ENCODE data around the gene UMODL1.

UMODL1 gene

DNA sequence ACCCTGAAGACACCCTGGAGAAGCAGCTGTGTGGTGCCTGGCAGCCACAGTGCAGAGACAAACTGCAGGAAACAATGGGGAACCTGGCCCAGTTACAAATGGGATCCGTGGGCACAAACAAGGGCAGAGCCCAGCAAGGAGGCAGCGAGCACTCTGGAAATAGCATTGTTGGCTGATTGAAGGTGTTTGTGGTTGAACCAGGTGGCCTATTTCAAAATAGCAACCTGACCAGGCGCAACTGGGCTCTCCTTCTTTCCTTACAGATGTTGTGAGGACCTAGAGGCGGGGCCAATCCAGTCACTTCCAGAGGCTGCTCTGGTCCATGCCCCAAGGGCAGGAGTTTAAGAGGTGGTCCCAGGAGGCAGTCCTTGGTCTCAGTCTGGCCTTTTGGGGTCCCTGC, 39.3 kb upstream of the UMODL1 start:
- Histone ChIP-seq H3K36me3 (replicated peaks) (no peaks in the 10 kb centered on the region), H3K4me3 (no peak overlapping the region), H3K9me3 (no peaks in the 10 kb centered on the region), H3K4me1 (no peaks in the 10 kb centered on the region), H3K27me3 (ENCODE audit: low read depth) (no peaks in the 10 kb centered on the region)
- in situ Hi-C loops (cut with MboI; ENCODE audit: low sequenced_read_pairs) = no loop called here
- no peak for DNase-seq (ENCODE audit: low spot score in 2 of 2)

DNA sequence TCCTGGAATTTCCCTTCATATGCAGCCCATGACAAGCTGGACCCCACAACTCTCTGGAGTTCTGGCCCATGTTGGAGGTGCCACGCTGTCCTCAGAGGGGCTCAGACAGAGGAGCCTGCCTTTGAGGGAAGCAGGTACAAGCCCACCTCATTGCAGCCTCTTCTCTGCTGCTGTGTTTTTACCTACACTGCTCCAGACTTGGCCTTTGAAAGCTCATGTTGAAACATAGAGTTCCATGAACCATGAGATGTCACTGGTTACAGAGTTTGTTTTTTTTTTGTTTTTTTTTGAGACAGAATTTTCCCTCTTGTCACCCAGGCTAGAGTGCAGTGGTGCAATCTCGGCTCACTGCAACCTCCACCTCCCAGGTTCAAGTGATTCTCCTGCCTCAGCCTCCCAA, 38.9 kb upstream of the UMODL1 start:
- H3K36me3 ChIP-seq (replicated peaks) = no peaks in the 10 kb centered on the region
- DNase-seq (ENCODE audit: low spot score in 2 of 2) = no peak
- in situ Hi-C loops (cut with MboI; ENCODE audit: low sequenced_read_pairs) = no loop called here
- H3K9me3 ChIP-seq = no peaks in the 10 kb centered on the region
- no peaks in the 10 kb centered on the region for H3K27me3 ChIP-seq (ENCODE audit: low read depth)
- no peaks in the 10 kb centered on the region for H3K4me1 ChIP-seq
- H3K4me3 ChIP-seq = no peak overlapping the region

DNA sequence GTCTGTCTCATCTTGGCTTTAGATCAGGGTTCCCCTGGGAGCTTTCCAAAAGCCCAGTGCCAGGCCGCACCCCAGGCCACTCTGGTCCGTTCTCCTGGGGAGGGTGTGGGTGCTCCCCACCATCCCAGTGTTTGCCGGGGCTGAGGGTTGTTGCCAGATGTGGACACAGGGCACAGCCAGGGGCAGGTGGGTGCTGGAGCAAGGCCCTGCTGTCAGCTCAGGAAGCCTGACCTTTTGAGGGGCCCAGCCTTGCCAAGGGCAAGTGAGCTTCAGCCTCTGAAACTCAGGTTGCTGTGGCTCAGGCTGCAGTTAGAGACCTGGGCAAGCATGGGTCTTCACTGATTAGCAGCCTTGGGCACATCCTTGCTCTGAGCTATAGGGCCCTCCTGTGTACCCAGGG, 38.1 kb upstream of the UMODL1 start:
- no peaks in the 10 kb centered on the region for H3K27me3 ChIP-seq (ENCODE audit: low read depth)
- no peaks in the 10 kb centered on the region for H3K36me3 ChIP-seq (replicated peaks)
- H3K4me3 ChIP-seq = no peak overlapping the region
- no peaks in the 10 kb centered on the region for H3K4me1 ChIP-seq
- DNase-seq (ENCODE audit: low spot score in 2 of 2) = no peak
- in situ Hi-C loops (cut with MboI; ENCODE audit: low sequenced_read_pairs) = no loop called here
- no peaks in the 10 kb centered on the region for H3K9me3 ChIP-seq

DNA sequence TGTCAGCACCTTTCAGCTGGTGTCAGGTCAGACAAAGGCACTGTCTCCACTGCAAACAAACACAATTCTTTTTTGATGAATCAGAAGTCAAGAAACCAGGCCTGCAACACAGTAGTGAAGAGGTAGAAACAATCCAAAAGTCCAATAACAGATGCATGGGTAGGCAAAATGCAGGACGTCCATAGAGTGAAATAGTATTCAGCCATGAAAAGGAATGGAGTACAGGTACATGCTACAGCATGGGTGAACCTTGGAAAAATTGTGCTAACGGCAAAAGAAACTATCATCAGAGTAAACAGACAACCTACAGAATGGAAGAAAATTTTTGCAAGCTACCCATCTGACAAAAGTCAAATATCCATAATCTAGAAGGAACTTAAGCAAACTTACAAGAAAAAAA, 34.8 kb upstream of the UMODL1 start:
- H3K4me1 ChIP-seq = no peaks in the 10 kb centered on the region
- H3K4me3 ChIP-seq = no peak overlapping the region
- no peaks in the 10 kb centered on the region for H3K9me3 ChIP-seq
- no peak for DNase-seq (ENCODE audit: low spot score in 2 of 2)
- no peaks in the 10 kb centered on the region for H3K27me3 ChIP-seq (ENCODE audit: low read depth)
- H3K36me3 ChIP-seq (replicated peaks) = no peaks in the 10 kb centered on the region
- in situ Hi-C loops (cut with MboI; ENCODE audit: low sequenced_read_pairs) = no loop called here

DNA sequence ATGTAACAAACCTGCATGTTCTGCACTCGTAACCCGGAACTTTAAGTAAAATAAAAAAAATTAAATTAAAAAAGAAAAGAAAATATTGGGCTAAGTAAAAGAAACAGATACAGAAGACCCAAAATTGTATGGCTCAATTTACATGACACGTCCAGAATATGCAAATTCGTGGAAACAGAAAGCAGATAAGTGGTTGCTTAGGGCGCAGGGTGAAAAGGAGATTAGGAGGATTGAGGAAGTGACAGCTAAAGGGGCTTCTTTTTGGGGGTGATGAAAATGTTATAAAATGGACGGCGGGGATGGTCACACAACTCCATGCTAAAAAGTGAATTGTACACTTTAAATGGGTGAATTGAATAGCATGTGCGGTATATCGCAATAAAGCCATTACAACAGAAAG, 33.6 kb upstream of the UMODL1 start:
- Histone ChIP-seq H3K4me3 (no peak overlapping the region), H3K27me3 (ENCODE audit: low read depth) (no peaks in the 10 kb centered on the region), H3K9me3 (no peaks in the 10 kb centered on the region), H3K4me1 (no peaks in the 10 kb centered on the region), H3K36me3 (replicated peaks) (no peaks in the 10 kb centered on the region)
- DNase-seq (ENCODE audit: low spot score in 2 of 2) = no peak
- in situ Hi-C loops (cut with MboI; ENCODE audit: low sequenced_read_pairs) = no loop called here

DNA sequence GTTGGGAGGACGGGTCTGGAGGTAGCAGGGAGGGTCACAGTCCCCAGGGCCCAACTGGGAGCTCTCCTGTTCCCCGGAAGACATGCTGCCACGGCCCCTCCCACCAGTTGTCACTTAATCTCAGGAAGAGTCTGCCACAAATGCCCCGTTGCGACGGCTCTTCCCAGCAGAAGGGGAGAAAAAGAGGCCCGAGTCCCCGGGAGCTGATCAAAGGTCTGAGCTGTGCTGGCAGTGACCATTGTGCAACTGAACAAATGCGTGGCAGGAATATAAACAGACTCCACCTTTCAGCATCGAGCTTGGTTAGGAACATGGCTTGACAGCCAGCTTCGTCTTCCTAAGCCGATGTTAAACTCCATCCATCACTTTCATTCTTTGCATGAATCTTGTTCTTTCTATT, 33.2 kb upstream of the UMODL1 start:
- no peak for DNase-seq (ENCODE audit: low spot score in 2 of 2)
- Histone ChIP-seq H3K36me3 (replicated peaks) (no peaks in the 10 kb centered on the region), H3K4me1 (no peaks in the 10 kb centered on the region), H3K9me3 (no peaks in the 10 kb centered on the region), H3K4me3 (no peak overlapping the region), H3K27me3 (ENCODE audit: low read depth) (no peaks in the 10 kb centered on the region)
- in situ Hi-C loops (cut with MboI; ENCODE audit: low sequenced_read_pairs) = no loop called here

DNA sequence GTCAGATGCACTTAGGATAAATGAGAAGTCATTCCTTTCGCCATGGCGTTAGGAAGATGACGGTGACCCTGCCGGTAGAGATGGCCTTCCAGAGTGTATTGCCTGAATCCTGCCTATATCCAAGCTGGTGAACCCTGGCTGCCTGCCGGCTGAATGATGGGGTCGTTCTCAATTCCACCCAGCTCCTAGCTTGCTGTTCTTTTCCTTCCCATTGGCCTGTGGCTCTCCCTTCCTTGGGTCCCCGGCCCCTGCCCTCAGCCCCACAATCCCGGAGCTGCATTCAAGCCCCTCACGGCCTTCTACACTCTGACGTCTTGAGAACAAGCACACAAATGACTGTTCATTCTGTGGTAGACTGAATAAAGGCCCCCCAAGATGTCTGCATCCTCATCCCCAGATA, 32.7 kb upstream of the UMODL1 start:
- Histone ChIP-seq H3K4me1 (no peaks in the 10 kb centered on the region), H3K36me3 (replicated peaks) (no peaks in the 10 kb centered on the region), H3K9me3 (no peaks in the 10 kb centered on the region), H3K4me3 (no peak overlapping the region), H3K27me3 (ENCODE audit: low read depth) (no peaks in the 10 kb centered on the region)
- DNase-seq (ENCODE audit: low spot score in 2 of 2) = no peak
- in situ Hi-C loops (cut with MboI; ENCODE audit: low sequenced_read_pairs) = no loop called here

DNA sequence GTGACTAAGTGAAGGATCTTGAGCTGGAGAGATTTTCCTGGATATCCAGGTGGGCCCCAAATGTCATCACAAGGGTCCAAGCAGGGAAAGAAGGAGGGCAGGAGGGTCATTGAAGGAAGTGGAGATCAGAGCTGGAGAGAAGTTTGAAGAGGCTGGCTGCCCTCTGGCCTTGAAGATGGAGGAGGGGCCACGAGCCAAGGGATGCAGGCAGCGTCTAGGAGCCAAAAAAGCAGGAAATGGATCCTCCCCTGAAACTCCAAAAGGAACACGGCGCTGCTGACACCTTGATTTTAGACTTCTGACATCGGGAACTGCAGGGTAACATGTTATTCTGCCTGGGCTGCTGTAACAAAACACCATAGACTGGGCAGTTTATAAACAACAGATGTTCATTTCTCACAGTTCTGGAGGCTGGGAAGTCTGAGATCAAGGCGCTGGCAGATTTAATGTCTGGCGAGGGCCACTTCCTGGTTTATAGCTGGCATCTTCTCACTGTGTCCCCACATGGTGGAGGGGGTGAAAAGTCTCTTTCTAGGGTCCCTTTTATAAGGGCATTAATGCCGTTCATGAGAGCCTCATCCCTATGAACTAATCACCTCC, 32.2 kb upstream of the UMODL1 start:
- H3K9me3 ChIP-seq = no peaks in the 10 kb centered on the region
- H3K4me3 ChIP-seq = no peak overlapping the region
- in situ Hi-C loops (cut with MboI; ENCODE audit: low sequenced_read_pairs) = no loop called here
- no peaks in the 10 kb centered on the region for H3K4me1 ChIP-seq
- H3K27me3 ChIP-seq (ENCODE audit: low read depth) = no peaks in the 10 kb centered on the region
- no peaks in the 10 kb centered on the region for H3K36me3 ChIP-seq (replicated peaks)
- no peak for DNase-seq (ENCODE audit: low spot score in 2 of 2)

DNA sequence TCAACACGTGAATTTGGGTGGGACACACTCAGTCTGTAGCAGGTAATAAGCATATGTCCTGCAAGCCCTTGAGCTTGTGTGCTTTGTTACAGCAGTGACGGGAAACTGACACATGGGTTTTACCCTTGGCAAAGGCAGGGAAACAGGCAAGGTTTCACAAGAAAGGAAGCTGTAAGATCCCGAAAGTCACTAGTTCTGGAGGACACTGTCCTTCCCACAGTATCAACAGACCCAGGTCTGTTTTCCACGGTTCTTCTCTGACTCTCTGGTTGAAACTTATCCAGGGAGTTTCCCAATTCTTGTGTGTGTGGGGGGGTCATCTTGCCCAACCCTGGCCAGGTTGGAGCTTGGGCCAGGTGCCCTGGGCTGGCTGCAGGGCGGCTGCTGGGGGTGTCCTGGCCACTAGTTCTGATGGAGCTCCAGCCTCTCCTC, 31.6 kb upstream of the UMODL1 start:
- DNase-seq (ENCODE audit: low spot score in 2 of 2) = no peak
- Histone ChIP-seq H3K9me3 (no peaks in the 10 kb centered on the region), H3K4me3 (no peak overlapping the region), H3K36me3 (replicated peaks) (no peaks in the 10 kb centered on the region), H3K4me1 (no peaks in the 10 kb centered on the region), H3K27me3 (ENCODE audit: low read depth) (no peaks in the 10 kb centered on the region)
- in situ Hi-C loops (cut with MboI; ENCODE audit: low sequenced_read_pairs) = no loop called here

DNA sequence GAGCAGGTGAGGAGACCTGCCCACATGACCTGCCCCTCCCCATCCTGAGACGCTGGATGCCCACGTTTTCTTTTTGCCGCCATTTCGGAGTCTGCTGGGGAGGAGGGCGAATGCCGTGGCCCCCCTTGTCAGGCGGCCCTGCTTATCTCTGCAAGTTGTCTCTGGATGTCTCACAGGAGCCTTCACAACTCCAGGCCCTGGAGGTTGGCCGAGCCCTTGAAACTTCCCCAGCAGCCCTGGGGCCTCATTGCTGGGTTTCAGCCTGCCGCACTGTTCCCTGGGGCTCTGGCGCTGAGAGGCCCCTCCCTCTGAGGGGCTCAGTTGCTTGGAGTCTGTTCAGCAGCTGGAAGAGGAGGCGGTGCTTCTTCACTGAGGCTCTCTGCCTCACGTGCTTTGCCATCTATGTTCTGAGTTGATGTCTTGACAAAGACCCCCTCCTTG, 31.2 kb upstream of the UMODL1 start:
- Histone ChIP-seq H3K4me1 (no peaks in the 10 kb centered on the region), H3K4me3 (no peak overlapping the region), H3K9me3 (no peaks in the 10 kb centered on the region), H3K27me3 (ENCODE audit: low read depth) (no peaks in the 10 kb centered on the region), H3K36me3 (replicated peaks) (no peaks in the 10 kb centered on the region)
- in situ Hi-C loops (cut with MboI; ENCODE audit: low sequenced_read_pairs) = no loop called here
- DNase-seq (ENCODE audit: low spot score in 2 of 2) = no peak

DNA sequence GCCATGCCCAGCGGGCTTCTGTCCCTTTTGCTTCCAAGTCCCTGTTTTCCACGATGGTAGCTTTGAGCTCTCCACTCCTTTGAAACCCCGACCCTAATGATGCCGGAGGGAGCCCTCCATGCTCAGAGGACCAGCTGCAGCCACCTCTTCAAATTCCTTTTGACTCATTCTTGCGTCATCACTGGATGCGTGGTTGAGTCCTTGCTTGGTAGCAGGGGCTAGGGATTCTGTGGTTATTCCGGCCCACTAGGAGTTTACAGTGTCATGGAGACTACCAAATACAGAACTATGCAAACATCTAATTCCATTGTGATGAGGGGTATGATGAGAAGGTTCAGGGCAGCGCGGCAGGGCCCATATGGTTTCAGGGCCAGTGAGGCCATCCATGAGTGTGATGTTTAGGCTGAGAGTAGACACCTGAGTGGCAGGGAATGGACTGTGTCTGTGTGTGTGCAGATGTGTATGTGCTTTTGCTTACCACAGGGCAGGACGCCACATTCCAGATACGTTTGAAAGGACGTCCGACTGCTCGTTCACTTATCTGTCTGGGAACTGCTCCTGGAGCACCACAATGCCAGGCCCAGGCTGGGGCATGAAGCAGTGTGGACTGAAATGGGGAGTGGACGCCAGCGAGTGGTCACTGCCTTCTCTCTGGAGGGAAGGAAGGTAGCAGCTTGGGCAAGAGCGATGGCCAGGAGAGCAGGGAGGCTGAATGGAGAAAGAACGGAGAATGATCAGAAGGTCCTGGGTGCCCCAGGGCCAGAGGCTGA, 30.5 kb upstream of the UMODL1 start:
- no peaks in the 10 kb centered on the region for H3K36me3 ChIP-seq (replicated peaks)
- no peaks in the 10 kb centered on the region for H3K27me3 ChIP-seq (ENCODE audit: low read depth)
- no peaks in the 10 kb centered on the region for H3K9me3 ChIP-seq
- no peak overlapping the region for H3K4me3 ChIP-seq
- DNase-seq (ENCODE audit: low spot score in 2 of 2) = no peak
- in situ Hi-C loops (cut with MboI; ENCODE audit: low sequenced_read_pairs) = no loop called here
- H3K4me1 ChIP-seq = no peaks in the 10 kb centered on the region

DNA sequence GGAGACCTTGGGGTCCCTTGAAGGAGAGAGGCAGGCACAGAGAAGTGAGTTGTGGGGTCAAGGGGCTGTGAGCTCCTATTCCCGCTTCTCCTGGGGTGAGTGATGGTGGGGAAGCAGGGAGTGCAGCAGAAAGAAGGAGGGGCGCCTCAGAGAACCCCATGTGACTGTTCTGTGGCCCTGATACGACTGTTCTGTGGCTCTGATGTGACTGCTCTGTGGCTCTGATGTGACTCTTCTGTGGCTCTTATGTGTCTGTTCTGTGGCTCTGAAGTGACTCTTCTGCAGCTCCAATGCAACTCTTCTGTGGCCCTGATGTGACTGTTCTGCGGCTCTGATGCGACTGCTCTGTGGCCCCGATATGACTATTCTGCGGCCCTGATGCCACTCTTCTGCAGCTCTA, 29.9 kb upstream of the UMODL1 start:
- H3K27me3 ChIP-seq (ENCODE audit: low read depth) = no peaks in the 10 kb centered on the region
- in situ Hi-C loops (cut with MboI; ENCODE audit: low sequenced_read_pairs) = no loop called here
- H3K9me3 ChIP-seq = no peaks in the 10 kb centered on the region
- no peak overlapping the region for H3K4me3 ChIP-seq
- no peaks in the 10 kb centered on the region for H3K36me3 ChIP-seq (replicated peaks)
- H3K4me1 ChIP-seq = no peaks in the 10 kb centered on the region
- DNase-seq (ENCODE audit: low spot score in 2 of 2) = no peak

DNA sequence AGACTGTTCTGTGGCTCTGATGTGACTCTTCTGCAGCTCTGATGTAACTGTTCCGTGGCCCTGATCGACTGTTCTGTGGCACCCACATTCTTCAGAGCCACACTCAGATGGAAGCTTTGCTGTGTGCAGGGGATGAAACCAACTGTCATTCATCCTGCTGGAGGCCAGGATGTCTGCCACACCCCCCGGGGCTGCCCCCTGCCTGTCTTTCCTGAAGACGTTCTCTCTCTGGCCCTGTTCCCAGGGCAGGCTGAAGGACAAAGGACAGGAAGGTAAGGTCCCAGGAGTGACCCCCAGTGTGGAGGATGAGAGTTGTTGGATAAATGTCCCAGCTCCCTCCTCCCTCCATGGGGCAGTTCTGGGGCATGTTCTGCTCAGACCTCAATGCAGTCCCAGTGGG, 29.4 kb upstream of the UMODL1 start:
- in situ Hi-C loops (cut with MboI; ENCODE audit: low sequenced_read_pairs) = no loop called here
- Histone ChIP-seq H3K36me3 (replicated peaks) (no peaks in the 10 kb centered on the region), H3K4me1 (no peaks in the 10 kb centered on the region), H3K4me3 (no peak overlapping the region), H3K9me3 (no peaks in the 10 kb centered on the region), H3K27me3 (ENCODE audit: low read depth) (no peaks in the 10 kb centered on the region)
- no peak for DNase-seq (ENCODE audit: low spot score in 2 of 2)

DNA sequence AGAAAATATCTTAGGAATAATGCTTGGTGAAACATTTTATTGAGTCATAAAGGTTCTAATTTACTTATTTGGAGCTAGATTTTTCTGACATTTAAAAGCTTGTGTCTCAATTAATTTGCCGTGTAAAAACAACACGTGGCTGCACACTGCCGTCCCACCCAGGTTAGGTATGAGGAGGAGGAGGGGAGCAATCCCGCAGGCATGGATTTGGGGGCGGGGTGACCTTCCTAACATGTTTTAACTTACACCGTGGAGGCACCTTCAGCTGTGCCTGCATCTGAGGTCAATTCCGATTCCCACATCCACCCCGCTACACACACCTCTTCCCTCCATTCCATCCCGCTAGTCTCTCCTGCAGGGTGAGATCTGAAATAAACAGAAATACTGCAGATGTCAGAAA, 28.5 kb upstream of the UMODL1 start:
- Histone ChIP-seq H3K4me1 (no peaks in the 10 kb centered on the region), H3K27me3 (ENCODE audit: low read depth) (no peaks in the 10 kb centered on the region), H3K9me3 (no peaks in the 10 kb centered on the region), H3K4me3 (no peak overlapping the region), H3K36me3 (replicated peaks) (no peaks in the 10 kb centered on the region)
- no peak for DNase-seq (ENCODE audit: low spot score in 2 of 2)
- in situ Hi-C loops (cut with MboI; ENCODE audit: low sequenced_read_pairs) = no loop called here
